ENCODE measurements around the gene DCHS2.
A peak's percentile ranks its signal among the peaks of the same experiment; 100 is the strongest.
"Not testable (repeated sequence)": the region's sequence is repeated elsewhere in the genome, so short reads cannot be mapped to it uniquely, and the experiment has no call there.

Gene DCHS2

GRCh38 chr4:154222875-154223274 lies 268.7 kb downstream of the DCHS2 start:
- Histone ChIP-seq H3K4me1 (ENCODE audit: insufficient read depth, poor library complexity, severe bottlenecking) (no peaks in the 10 kb centered on the region), H3K4me3 (ENCODE audit: severe bottlenecking) (no peak overlapping the region), H3K9me3 (ENCODE audit: severe bottlenecking) (no peaks in the 10 kb centered on the region), H3K27me3 (ENCODE audit: insufficient read depth, poor library complexity, severe bottlenecking) (no peaks in the 10 kb centered on the region), H3K36me3 (ENCODE audit: low read depth) (no peaks in the 10 kb centered on the region), H3K27ac (ENCODE audit: poor library complexity, severe bottlenecking) (no peak overlapping the region)
- DNase-seq (ENCODE audit: low spot score) = no peak
- TF ChIP-seq CTCF (IDR thresholded peaks at IDR 0.05; ENCODE audit: poor library complexity, severe bottlenecking) = no peak
- ATAC-seq (ENCODE audit: low read depth) = no peak

GRCh38 chr4:154218051-154218450 lies 273.5 kb downstream of the DCHS2 start:
- no peaks in the 10 kb centered on the region for H3K36me3 ChIP-seq (ENCODE audit: low read depth)
- no peaks in the 10 kb centered on the region for H3K27me3 ChIP-seq (ENCODE audit: insufficient read depth, poor library complexity, severe bottlenecking)
- no peak for DNase-seq (ENCODE audit: low spot score)
- no peaks in the 10 kb centered on the region for H3K9me3 ChIP-seq (ENCODE audit: severe bottlenecking)
- H3K4me3 ChIP-seq (ENCODE audit: severe bottlenecking) = no peak overlapping the region
- no peaks in the 10 kb centered on the region for H3K4me1 ChIP-seq (ENCODE audit: insufficient read depth, poor library complexity, severe bottlenecking)
- TF ChIP-seq CTCF (IDR thresholded peaks at IDR 0.05; ENCODE audit: poor library complexity, severe bottlenecking) = no peak
- ATAC-seq (ENCODE audit: low read depth) = no peak
- no peak overlapping the region for H3K27ac ChIP-seq (ENCODE audit: poor library complexity, severe bottlenecking)

GRCh38 chr4:154217384-154217783 lies 274.2 kb downstream of the DCHS2 start:
- H3K4me3 ChIP-seq (ENCODE audit: severe bottlenecking); H3K9me3 ChIP-seq (ENCODE audit: severe bottlenecking); ATAC-seq (ENCODE audit: low read depth); H3K36me3 ChIP-seq (ENCODE audit: low read depth); DNase-seq (ENCODE audit: low spot score); H3K4me1 ChIP-seq (ENCODE audit: insufficient read depth, poor library complexity, severe bottlenecking); H3K27ac ChIP-seq (ENCODE audit: poor library complexity, severe bottlenecking); H3K27me3 ChIP-seq (ENCODE audit: insufficient read depth, poor library complexity, severe bottlenecking): not testable (repeated sequence)

GRCh38 chr4:154211506-154211905 lies 280.1 kb downstream of the DCHS2 start:
- no peaks in the 10 kb centered on the region for H3K9me3 ChIP-seq (ENCODE audit: severe bottlenecking)
- no peak for TF ChIP-seq CTCF (IDR thresholded peaks at IDR 0.05; ENCODE audit: poor library complexity, severe bottlenecking)
- no peaks in the 10 kb centered on the region for H3K36me3 ChIP-seq (ENCODE audit: low read depth)
- no peak overlapping the region for H3K27ac ChIP-seq (ENCODE audit: poor library complexity, severe bottlenecking)
- H3K4me3 ChIP-seq (ENCODE audit: severe bottlenecking) = no peak overlapping the region
- no peaks in the 10 kb centered on the region for H3K27me3 ChIP-seq (ENCODE audit: insufficient read depth, poor library complexity, severe bottlenecking)
- H3K4me1 ChIP-seq (ENCODE audit: insufficient read depth, poor library complexity, severe bottlenecking) = peaks cover 5% of the 10 kb centered on the region
- no peak for DNase-seq (ENCODE audit: low spot score)
- ATAC-seq (ENCODE audit: low read depth) = no peak

- peak; percentile 87 for ATAC-seq (ENCODE audit: low read depth)
- no peaks in the 10 kb centered on the region for H3K9me3 ChIP-seq (ENCODE audit: severe bottlenecking)
- H3K27ac ChIP-seq (ENCODE audit: poor library complexity, severe bottlenecking) = no peak overlapping the region
- peaks cover 5% of the 10 kb centered on the region for H3K4me1 ChIP-seq (ENCODE audit: insufficient read depth, poor library complexity, severe bottlenecking)
- no peaks in the 10 kb centered on the region for H3K36me3 ChIP-seq (ENCODE audit: low read depth)
- H3K27me3 ChIP-seq (ENCODE audit: insufficient read depth, poor library complexity, severe bottlenecking) = no peaks in the 10 kb centered on the region
- H3K4me3 ChIP-seq (ENCODE audit: severe bottlenecking) = no peak overlapping the region
- DNase-seq (ENCODE audit: low spot score) = peak; percentile 53
- TF ChIP-seq CTCF (IDR thresholded peaks at IDR 0.05; ENCODE audit: poor library complexity, severe bottlenecking) = no peak
These were observed 283.2 kb downstream of the DCHS2 start for GRCh38 chr4:154208424-154208823.

All from RWPE2 (cell line).